Measurements from ENCODE around the gene CTDSP2.

- TF ChIP-seq CTCF (IDR thresholded peaks at IDR 0.05) (no peak), POLR2A (IDR thresholded peaks at IDR 0.05) (no peak), POLR2AphosphoS5 (IDR thresholded peaks at IDR 0.05) (no peak), EP300 (IDR thresholded peaks at IDR 0.05) (no peak)
Observed at GRCh38 chr12:57887631-57888408, 41.3 kb upstream of the CTDSP2 start.

All from stomach (tissue), 4 donors.